COLO668 (cell line): ENCODE results near the gene TDG.
"Not testable (repeated sequence)": the region's sequence is repeated elsewhere in the genome, so short reads cannot be mapped to it uniquely, and the experiment has no call there.

Experiments used
- DNase-seq: peaks from one replicate; lab custom pipeline; 2025; ENCODE audit not compliant: unreplicated experiment; lab: John Stamatoyannopoulos, UW

TDG gene

GRCh38 chr12:104012331-104012730 is 46.7 kb downstream of the TDG start:
- DNase-seq: no peak

GRCh38 chr12:104021862-104022261 is 56.2 kb downstream of the TDG start:
- DNase-seq: not testable (repeated sequence)

GRCh38 chr12:104022786-104023185 is 57.1 kb downstream of the TDG start:
- DNase-seq: no peak

GRCh38 chr12:104023710-104024109 is 58.0 kb downstream of the TDG start:
- DNase-seq: no peak

- no peak for DNase-seq
Observed at GRCh38 chr12:104024348-104024747, 58.7 kb downstream of the TDG start.

GRCh38 chr12:104025771-104026170 is 60.1 kb downstream of the TDG start:
- DNase-seq: no peak

- no peak for DNase-seq
Observed at GRCh38 chr12:104026841-104027599, 61.3 kb downstream of the TDG start.

- DNase-seq: not testable (repeated sequence)
Observed at GRCh38 chr12:104030596-104030995, 64.9 kb downstream of the TDG start.

- DNase-seq: not testable (repeated sequence)
Observed at GRCh38 chr12:104036143-104036542, 70.5 kb downstream of the TDG start.
